Right ventricle myocardium superior (tissue), 1 donor: ENCODE results near the gene EP300. TPM values are rescaled to one million over a fixed set of nuclear protein-coding genes. Genes with fewer than 3 reads are reported as not detected.

Experiments
- total RNA-seq: library from RNA; stranded (reverse); fragmentation: NEBNext Ultra II Directional; extraction: Animal tissue kit (Norgen Biotek cat#: 25700); gene quantifications from one replicate; pipeline ENCODE4 v1.2.1, GENCODE V29; 2021
- donor health status: DM: no; HTN: yes; CAD: no; lungs with severe emphysema.

EP300 gene
- total RNA-seq, 1 donor from 2014 or later: 24.2 TPM

Other genes with a start within 250 kb of the EP300 start
- 206 TPM for gene ST13, start 236.0 kb upstream of the EP300 start, total RNA-seq
- 21.9 TPM for gene XPNPEP3, start 235.4 kb upstream of the EP300 start, total RNA-seq
- not detected for gene DNAJB7, start 230.5 kb upstream of the EP300 start, total RNA-seq
- gene RBX1, start 141.2 kb upstream of the EP300 start, total RNA-seq: 65.7 TPM
- 14.9 TPM for gene L3MBTL2, start 112.7 kb downstream of the EP300 start, total RNA-seq
- gene CHADL, start 148.3 kb downstream of the EP300 start, total RNA-seq: 22.6 TPM
- gene RANGAP1, start 193.6 kb downstream of the EP300 start, total RNA-seq: 42.8 TPM
- 41.3 TPM for gene ZC3H7B, start 208.9 kb downstream of the EP300 start, total RNA-seq